ENCODE data around the gene SLC24A4.

Gene SLC24A4

DNA sequence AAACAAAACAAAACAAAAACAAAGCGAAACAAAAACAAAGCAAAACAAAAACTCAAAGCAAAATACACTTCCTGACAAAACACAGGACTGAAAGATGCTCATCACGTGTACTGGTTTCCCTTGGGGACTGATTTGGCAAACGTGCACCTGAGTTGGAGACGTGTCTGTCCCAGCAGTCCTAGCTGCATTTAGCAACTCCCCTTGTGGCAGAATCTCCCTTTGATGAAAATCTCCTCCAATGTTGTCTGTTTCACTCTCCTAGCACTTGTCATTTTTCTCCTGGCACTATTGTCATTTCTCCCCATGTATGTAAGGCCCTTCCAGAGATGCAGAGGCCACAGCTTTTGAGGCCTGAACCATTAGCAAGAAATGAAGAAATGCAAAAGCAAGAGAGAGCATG is 6.8 kb upstream of the SLC24A4 start:
- no peak for DNase-seq (ENCODE audit: low read depth)

DNA sequence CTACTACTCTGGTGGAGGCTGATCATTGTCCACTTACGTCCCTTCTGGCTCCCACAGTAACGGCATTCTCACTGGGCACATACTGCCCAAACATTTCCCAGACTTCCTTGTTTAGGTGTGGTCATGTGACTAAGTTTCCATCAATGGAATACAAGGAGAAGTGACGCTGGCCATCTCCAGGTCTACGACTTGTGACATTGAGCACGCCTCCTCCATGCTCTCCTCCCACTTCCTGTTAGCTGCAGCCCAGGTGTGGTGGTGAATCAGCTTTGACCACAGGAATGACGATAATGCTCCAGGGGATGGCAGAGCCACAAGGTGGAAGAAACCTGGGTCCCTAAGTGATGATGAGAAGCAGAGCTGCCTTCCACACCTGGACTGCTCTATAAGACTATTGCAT is 6.0 kb upstream of the SLC24A4 start:
- DNase-seq (ENCODE audit: low read depth), result no peak

DNA sequence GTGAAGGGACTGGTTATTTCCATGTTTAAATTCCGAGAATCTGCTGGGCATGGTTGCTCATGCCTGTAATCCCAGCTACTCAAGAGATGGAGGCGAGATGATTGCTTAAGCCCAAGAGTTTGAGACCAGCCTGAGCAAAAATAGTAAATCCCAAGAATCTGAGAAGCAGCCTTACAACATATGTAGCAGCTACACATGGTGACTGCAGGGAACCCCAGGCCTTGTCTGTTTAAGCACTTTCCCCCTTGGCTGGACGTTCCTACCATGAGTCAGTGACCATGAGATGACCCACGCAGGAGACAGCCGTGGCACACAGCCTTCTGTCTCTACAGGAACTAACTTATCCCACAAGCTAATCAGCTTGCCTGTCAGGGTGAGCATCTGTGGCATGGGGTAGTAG is 5.5 kb upstream of the SLC24A4 start:
- no peak for DNase-seq (ENCODE audit: low read depth)

DNA sequence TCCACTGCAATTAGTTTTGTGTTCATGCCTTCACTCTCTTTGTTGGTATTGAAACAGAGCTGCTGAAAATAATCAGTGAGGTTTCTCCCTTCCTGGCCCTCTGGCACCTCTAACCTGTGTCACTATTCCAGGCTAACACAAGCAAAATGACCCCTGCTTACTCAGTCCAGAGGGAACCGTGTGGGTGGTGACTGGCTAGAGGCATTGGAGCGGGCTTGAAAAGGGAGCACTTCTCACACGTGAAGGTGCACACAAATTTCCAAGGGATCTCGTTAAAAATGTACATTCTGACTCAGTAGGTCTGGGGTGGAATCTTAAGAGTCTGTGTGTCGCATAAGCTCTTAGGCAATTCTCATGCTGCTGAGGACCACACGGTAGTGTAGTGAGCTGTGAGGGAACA is 1.3 kb upstream of the SLC24A4 start:
- no peak for DNase-seq (ENCODE audit: low read depth)

DNA sequence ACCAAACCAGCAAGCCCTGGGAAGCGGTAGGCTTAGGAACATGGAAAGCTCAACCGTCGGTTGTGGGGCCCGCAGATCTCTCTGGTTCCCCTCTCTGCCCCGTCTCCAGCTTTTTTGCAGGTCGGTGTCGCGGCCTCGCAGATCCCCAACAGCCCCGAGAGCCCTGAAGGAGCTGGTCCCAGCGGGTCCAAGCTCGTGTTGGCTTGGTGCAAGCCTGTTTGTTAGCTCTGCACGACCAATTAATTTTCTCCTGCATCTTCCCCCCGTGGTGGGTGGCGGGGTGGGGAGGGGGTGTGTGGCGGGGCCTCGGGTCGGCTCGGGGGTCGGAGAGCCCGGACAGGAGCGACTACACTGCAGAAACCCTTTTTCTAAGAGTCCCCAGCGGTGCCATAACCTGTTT is 449 bp upstream of the SLC24A4 start:
- no peak for DNase-seq (ENCODE audit: low read depth)

DNA sequence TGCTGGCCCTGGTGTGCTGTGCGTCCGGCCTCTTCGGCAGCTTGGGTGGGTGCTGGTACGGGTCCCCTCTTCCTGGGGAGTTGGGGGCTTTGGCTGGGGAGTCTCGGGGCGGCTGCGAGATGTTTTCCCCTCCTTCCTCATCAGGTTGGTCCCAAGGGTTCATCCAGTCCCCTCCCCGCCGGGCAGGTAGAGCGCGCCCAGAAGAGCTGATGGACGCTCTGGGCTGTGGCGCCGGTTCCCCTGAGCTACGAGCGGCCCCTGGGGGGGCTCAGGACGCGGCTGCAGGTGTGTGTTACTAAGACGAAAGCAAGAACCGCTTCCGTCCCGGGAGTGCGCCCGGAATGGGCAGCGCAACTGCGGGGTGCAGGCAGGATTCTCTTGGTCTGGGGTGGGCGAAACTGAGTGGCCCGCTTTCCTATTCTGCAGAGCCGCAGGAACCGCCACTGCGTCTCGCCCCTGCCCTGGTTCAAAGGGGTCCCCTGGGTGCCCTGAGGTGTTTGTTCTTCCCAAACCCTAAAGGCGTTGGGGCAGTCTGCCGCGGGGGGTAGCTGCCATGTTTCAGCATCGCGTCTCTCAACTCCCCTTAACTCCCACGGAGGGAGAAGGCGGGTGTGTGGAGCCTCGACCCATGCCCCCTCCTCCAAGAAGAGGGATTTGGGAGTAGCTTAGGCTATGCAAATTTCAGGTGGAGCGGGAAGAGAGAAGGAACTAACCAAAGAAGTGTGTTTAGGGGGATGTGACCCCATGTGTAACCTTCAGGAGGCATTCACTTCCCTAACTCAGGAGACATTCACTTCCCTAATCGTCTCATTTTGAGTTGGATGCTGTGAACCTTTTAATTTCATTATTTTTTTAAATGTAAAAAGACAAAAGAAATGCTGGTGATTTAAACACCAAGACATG is 1.2 kb downstream of the SLC24A4 start:
- DNase-seq (ENCODE audit: low read depth), result no peak

DNA sequence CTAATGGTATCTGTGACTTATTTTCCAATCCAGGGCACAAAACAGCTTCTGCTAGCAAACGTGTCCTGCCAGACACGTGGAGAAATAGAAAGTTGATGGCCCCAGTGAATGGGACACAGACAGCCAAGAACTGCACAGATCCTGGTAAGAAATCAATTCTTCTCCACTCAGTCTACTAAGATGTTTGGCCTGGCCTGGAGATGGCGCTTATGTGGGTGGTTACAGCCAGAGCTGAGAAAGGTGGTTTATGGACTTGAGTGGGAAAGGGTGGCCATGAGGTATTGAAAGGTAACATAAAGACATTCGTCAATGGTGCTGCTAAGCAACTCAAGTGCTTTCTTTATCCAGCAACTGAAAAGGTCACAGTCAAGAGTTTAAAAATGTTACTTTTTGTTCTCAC is 2.9 kb downstream of the SLC24A4 start:
- no peak for DNase-seq (ENCODE audit: low read depth)

DNA sequence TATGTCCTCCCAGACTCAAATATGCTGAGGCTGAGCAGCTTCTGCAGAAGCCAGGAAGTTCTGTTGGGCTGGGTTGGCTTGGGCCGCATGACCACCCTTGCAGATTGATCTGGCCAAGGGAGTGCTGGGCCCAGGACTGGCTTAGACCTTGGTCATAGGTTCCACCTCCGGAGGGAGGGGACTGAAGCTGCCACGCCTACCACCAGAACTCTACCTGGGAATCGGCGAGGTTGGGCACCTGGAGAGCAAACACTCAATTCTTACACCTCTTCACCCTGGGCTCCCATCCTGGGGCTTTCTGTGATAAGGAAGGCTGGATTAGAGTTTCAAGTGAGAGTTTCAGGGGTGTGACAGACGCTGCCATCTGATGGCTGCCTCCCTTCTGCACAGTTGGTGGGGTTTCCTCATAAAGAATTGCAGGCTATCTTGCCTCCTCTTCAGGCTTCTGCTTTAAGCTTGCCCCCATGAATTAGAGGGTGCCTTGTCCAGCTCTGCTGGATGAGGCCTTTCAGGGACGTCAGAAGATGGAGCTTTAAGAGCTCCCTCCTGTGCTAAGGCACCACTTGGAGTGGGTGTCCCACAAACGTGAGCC is 5.8 kb downstream of the SLC24A4 start:
- DNase-seq (ENCODE audit: low read depth), result no peak

DNA sequence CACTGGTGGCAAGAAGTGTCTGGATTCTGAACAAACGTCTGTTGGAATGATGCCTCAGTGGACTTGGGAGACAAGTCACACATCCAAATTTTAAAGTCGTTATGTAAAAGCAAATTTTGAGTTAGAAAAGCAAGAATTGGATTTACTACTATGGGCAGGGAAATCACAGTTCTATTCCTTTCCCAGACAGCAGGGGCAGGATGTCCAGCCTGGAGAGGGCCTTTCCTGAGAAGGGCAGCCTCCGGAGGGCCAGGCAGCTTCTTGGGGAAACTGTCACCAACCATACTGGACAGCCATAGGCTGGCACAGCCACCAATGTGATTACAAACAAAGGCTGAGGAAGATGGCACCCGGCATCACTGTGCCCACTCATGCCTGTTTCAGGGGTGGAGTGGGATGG is 11.1 kb downstream of the SLC24A4 start:
- no peak for DNase-seq (ENCODE audit: low read depth)

DNA sequence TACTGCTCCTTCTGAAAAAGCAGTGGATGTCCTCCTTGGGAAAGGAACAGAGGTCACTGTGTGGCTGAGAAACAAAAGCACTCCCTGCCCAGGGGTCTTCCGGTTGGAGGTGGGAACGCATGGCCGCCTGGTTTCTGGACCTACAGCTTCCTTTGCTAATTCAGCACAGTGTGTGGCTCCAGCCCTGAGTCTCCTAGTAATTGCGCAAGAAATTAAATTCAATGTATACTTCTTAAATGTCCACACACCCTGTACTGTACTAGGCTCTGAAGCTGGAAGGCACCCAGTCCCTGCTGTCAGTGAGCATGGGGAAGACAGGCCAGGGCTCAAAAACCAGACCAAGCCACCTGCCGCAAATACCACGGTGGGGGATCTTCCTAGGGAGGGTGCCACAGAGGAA is 13.4 kb downstream of the SLC24A4 start:
- no peak for DNase-seq (ENCODE audit: low read depth)

DNA sequence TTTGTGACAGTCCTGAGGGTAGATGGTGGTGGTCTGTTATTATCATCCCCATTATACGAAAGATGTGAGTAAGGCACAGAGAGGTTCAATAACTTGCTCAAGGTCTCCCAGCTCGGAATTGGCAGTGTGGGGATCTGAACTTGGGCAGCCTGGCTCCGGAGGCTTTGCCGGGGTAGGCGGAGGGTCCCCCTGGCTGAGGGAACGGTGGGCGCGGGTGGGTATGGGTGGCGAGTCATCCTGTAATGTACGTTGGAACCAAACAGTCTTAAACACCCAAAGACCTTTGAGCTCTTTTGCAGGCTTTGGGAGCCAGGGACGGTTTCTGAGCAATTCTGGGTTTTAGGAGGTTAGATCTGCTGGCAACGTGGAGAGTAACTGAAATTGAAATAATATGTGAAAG is 16.5 kb downstream of the SLC24A4 start:
- DNase-seq (ENCODE audit: low read depth), result no peak

DNA sequence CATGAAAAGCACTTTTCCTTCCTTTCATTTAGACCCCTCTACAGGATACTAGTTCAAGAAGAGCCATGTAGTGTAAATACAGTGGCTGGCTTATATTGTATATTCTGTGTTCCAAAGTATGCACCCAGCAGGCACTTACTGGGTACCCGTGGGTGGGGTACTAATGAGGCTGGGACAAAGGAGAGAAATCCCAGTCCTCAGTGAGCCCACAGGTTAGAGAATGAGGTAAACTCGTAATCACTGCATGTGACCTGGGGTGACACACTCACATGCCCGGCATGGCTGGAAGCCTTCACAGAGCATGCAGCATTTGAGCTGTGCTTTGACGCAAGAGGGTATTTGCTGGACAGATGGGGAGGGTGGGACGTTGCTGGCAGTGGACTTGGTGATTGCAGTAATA is 17.1 kb downstream of the SLC24A4 start:
- no peak for DNase-seq (ENCODE audit: low read depth)

DNA sequence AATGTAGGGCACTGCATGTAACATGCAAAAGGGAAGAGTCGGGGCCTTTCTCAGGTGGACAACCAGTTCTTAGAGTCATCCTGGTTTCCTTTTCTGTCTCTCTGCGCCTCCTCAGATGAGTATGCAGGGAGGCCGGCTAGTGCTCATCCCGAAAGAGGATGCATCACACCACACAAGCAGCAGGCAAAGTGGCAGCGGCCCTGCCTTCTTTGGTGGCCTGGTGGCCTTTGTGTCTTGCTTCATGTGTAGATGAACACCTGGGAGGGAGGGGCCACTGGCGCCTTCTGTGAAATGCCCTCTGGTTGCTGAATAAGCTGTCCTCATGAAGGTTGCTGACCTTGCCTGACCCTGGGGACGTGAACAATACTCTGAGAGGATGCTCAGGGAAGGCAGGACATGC is 18.0 kb downstream of the SLC24A4 start:
- DNase-seq (ENCODE audit: low read depth), result no peak

DNA sequence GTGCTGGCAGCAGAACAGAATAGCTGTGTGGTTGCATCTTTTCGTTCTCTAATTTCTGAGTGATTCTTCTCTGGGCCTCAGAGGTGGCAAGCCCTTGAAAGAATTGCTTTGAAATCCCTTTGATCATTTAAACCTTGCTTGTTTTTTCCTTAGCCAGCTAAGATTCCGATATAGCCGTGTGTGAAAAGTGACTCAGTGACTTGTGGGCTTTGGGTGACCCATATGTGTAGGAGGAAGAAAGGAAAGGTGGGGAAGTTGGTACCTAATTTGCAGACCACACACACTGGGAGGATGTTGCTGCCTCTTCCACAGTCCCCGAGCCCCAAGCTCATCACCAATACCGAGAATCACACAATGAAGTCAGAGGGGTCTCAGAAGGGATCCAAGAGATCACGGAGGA is 18.8 kb downstream of the SLC24A4 start:
- DNase-seq (ENCODE audit: low read depth), result no peak

DNA sequence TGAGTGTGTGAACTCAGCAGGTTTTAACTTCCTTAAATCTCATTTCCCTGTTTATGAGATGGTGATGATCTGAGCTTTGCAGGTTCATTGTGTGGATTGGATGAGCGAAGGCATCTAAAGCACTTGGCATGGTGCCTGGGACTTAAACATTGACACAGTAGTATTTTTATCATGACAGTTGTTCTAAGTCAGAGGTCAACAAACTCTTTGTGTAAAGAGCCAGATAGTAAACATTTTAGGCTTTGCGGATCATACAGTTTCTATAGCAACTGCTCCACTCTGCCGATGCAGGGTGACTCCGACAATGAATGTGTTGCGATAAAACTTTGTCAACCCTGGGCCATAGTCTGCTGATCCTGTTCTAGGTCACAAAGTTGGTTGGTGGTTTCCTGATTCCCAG is 25.2 kb downstream of the SLC24A4 start:
- no peak for DNase-seq (ENCODE audit: low read depth)

DNA sequence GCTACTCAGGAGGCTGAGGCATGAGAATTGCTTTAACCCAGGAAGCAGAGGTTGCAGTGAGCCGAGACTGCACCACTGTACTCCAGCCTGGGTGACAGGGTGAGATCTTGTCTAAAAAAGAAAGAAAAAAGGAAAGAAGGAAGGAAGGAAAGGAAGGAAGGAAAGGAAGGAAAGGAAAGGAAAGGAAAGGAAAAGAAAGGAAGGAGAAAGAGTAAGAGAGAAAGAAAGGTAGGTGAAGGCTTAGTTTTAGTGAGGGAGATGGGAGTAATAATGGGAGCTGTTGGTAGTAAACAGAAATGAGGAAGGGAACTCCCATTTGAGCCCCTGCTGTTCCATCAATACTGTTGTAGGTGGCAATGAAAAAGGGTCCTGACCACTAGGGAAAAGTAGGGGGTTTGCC is 28.8 kb downstream of the SLC24A4 start:
- DNase-seq (ENCODE audit: low read depth), result no peak

DNA sequence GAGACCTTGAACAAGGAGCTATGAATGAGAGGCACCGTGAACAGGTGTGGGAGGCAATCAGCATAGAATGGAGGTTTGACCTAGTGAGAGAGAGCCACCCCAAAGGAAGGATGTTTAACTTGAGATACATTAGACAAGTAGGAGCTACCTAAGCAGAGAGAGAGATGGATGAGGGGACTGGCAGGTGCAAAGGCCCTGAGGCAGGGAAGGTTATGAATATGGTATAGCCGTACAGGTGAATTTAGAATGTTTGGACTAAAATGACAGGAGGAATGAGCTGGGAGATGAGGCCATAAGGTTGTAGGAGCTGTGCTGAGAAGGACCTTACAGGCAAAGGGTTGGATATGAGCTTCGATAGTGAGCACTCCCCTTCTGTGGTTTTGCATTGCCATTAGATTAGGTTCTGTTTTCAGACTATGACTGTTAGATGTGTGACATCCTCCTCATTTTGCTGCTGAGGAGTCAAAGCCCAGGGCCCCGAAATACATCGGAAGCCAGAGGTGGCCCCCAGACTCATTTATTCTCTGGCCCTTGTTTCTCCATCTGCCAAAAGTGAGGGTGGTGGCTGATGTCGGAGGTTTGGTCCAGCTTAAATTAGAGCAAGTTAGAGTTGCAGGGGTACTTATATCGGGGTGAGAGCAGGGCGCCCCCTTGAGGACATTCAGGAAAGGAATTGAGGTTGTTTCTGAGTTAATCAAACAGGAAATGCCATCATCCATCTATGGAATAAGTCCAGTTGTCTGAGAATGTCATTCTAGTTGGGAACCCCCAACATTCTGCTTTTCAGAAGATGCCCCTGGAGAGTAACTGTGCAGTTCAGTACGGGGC is 29.4 kb downstream of the SLC24A4 start:
- no peak for DNase-seq (ENCODE audit: low read depth)

DNA sequence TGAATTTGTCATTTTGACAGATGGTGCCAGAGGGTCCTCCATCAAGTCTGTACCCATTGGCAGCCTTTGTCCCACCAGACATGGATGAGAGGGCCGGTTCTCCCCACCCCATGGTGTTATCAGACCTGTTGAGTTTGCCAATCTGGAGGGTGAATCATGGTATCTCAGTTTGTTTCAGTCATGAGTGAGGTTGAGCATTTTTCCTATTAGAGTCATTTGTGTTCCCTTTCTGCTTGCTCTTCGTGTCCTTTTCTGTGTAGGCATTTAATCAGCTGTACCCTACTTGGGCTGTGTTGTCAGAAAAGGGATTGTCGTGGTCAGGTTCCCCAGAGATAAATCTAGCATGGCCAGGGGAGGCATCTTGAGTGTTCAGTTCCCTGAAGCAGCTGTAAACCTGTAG is 30.5 kb downstream of the SLC24A4 start:
- no peak for DNase-seq (ENCODE audit: low read depth)

DNA sequence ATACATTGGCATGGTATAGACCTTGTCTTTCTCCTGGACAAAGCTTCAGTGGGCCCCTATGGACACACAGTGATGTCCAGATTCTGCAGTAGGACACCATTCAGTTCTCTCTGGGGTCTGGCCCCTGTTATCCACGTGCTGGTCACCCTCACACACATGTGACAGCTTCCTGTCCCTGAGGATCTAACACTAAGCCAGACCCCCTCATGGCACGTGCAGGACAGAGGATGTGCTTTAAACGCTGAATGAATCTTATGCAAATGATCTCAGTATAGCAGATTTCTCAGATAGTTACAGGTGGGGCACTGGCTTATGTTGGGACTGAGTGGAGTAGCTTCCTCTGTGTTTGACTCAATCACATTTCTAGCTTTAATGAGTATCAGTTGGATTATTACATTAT is 33.7 kb downstream of the SLC24A4 start:
- DNase-seq (ENCODE audit: low read depth), result no peak

DNA sequence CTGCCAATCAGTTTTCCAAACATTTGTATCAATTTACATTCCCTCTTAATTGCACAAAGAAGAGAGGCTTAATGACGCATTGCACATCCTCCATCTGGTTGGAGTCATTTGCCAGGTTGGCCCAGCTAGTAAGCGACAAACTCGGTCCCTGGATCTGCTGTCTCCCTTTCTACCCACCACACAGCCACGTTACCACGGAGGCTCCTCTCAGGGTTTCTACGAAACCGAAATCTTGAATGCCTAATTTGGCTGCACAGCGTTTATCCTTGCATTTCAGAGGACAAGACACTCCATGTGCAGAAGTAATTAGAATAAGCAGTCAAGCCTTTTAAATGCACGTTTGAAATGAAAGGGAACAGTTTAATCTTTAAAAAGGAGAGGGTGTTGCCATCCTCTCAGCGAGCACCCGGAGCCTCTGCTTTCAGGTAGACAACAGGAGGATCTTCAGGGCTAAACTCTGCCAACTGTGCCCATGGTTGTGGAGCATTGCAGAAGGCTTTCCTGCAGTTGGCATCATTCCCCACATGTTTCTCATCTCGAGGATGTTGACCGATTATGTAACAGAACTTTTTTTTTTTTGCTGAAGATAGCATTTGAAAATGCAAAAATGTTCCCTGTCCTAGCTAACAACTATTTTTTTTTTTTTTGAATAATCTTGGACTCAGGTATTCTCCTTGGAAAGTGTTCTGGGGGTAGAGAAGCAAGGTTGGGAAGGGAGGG is 37.8 kb downstream of the SLC24A4 start:
- DNase-seq (ENCODE audit: low read depth), result no peak

DNA sequence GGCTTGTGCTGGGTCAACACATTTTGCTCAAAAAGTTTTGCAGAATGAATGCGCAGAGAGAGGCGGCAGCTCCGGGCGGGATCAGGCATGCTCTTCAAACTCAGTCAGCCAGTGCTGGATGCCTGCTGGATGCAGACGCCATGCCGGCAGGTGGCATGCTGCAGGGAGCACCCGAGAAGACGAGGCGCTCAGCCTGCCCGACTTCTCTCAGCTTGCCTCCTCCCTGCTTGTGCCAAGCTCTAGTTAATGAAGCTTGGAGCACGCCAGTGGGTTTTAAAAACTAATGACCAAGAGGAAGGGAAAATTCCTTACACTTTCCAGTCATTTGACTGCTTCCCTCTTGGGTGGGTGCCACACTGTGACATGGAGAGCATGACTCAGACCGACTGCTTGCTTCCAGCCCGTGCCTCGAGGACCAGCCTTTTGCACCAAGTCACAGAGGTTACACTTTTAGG is 39.8 kb downstream of the SLC24A4 start:
- DNase-seq (ENCODE audit: low read depth), result no peak

DNA sequence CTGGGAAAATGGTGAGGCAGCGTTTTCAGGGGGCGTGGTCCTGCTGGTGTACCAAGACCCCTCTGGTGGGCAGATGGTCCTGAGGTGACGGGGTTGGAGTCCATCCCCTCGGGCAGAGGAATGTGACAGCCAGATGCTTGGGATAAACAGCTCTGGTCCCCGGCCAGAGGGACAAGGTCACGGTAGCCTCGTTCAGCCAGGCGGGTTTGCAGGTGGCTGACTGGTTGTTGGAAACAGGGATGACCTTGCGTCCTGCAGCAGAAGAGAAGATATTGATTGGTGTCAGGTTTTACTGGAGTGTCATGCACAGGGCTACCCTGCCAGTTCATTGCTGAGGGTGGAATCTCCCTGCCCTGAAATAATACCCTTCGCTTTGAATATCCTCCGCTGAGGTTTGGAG is 43.3 kb downstream of the SLC24A4 start:
- no peak for DNase-seq (ENCODE audit: low read depth)
